G401.6 (cell line): ENCODE measurements around the gene LGALS3BP.
"Not testable (repeated sequence)": the region's sequence is repeated elsewhere in the genome, so short reads cannot be mapped to it uniquely, and the experiment has no call there.

Experiments
- FAIRE-seq: peaks from 2 replicates; lab custom pipeline; 2012; peaks lifted over from hg19 to GRCh38; lab: Jason Lieb, UNC

The LGALS3BP gene

GRCh38 chr17:78979780-78980623, at the start of gene LGALS3BP:
Gene LGALS3BP (minus strand): TSS chr17:78979923. CDS start chr17:78977191, 2,732 bp downstream.
- FAIRE-seq, result peak; percentile 34

- FAIRE-seq, result no peak
Observed at GRCh38 chr17:79028496-79029326, 49.0 kb upstream of the LGALS3BP start.

GRCh38 chr17:79027925-79028491, 48.3 kb upstream of the LGALS3BP start:
- no peak for FAIRE-seq

GRCh38 chr17:79027274-79027924, 47.7 kb upstream of the LGALS3BP start:
- FAIRE-seq, result no peak

GRCh38 chr17:79026376-79027273, 46.9 kb upstream of the LGALS3BP start:
- no peak for FAIRE-seq

DNA sequence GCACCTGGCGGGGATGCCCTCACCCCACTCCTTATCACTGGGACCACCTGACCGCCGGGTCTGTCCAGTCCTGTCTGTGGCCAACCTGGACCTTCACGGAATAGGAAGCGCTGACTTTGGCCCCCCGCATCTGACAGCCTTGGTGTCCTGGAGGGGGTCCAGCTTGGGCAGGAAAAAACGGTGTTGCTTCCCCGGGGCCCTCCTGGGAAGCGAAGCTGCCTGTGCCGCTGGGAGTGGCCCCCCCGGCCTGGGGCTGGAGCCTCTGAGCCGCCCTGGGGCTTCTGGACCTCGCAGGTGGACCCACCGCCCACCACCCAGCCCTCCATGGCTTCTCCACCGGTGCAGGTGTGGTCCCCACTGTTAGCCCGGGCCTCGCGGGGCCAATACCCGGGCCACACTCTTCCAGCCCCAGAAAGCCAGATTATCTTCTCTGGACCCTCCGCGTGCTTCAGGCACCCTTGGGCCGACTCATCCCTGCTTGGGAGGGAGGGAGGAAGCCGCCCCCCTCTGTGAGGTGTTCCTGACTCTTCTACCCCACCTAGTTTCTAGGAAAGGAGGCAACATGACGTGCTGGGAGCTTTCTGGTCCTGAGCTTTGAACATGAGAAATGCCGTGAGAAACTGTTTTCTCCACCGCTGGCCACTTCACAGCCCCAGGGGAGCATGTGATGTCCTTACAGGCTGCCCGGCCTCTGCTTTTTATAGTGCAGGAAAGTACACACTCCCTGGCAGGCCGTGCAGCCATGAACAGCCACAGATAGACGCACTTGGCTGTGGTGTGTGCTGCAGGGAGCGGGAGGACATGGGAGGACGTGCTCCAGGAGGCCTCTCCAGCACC, 45.4 kb upstream of the LGALS3BP start:
- FAIRE-seq, result no peak

DNA sequence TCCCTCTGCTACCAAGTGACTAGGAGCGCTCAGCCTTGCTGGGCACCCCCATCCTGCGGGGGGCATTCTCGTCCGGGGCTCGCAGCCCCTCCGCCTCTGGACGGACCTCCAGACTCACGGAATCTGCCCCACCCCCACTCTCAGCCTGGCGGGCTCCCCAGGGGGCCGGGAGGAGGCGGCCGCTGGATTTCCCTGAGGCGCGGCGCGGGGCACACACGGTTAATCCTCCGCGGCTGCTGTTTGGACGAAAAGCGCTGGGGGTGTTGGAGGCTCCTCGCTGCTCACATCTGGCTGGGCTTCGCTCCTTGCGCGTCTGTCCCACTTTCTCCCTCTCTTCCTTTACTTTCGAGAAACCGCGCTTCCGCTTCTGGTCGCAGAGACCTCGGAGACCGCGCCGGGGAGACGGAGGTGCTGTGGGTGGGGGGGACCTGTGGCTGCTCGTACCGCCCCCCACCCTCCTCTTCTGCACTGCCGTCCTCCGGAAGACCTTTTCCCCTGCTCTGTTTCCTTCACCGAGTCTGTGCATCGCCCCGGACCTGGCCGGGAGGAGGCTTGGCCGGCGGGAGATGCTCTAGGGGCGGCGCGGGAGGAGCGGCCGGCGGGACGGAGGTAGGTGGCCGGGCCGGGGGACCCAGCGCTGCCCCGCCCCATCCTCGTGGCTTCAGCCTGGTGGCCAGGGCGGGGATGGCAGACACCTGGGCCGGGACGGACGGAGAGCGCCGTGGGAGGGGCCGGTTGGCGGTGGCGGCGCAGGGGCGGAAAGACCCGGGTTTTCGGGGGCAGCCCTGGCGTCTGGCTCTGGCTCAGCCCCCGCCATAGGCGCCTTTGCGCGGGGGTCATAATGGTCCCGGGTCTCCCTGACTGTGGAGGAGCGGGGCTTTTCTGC, 44.4 kb upstream of the LGALS3BP start, which contains the start of gene C1QTNF1:
C1QTNF1 (plus strand) TSS at position 284 of the 886 bp plus-strand sequence. CDS start 19,800 bp downstream, outside the sequence.
- no peak for FAIRE-seq

GRCh38 chr17:79023180-79023705, 43.5 kb upstream of the LGALS3BP start:
- no peak for FAIRE-seq

- no peak for FAIRE-seq
Observed at GRCh38 chr17:79022507-79022991, 42.8 kb upstream of the LGALS3BP start.

GRCh38 chr17:79021929-79022328, 42.2 kb upstream of the LGALS3BP start:
- FAIRE-seq, result not testable (repeated sequence)

- FAIRE-seq, result no peak
Observed at GRCh38 chr17:79020631-79021301, 41.0 kb upstream of the LGALS3BP start.

GRCh38 chr17:79019632-79020584, 40.2 kb upstream of the LGALS3BP start:
- peak; percentile 17 for FAIRE-seq

DNA sequence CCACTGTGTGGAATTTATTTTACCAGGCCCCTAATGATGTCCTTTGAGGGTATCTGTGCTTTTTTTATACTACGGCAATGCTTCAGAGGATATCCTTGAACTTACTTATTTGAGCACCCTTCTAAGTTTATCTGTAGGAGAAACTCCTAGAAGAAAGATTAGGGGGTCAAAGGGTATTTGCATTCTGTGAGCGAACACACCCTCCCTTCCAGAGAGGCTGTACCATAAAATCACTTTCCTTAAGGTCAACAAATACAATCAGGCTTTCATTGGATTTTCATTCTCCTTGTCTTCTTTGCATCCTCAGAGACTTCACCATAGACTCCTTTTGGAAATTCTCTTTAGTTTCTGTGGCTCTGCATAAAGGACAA, 39.5 kb upstream of the LGALS3BP start:
- no peak for FAIRE-seq

DNA sequence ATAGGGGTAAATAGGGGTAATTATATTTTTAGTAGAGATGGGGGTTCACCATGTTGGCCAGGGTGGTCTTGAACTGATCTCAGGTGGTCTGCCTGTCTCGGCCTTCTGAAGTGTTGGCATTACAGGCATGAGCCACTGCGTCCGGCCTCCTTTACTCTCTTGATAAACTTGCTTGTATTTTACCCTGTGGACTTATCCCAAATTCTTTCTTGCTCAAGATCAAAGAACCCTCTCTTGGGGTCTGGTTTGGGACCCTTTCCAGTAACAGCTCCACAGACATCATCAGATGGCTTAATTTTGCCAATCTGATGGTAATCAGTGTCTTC, 38.6 kb upstream of the LGALS3BP start:
- no peak for FAIRE-seq

DNA sequence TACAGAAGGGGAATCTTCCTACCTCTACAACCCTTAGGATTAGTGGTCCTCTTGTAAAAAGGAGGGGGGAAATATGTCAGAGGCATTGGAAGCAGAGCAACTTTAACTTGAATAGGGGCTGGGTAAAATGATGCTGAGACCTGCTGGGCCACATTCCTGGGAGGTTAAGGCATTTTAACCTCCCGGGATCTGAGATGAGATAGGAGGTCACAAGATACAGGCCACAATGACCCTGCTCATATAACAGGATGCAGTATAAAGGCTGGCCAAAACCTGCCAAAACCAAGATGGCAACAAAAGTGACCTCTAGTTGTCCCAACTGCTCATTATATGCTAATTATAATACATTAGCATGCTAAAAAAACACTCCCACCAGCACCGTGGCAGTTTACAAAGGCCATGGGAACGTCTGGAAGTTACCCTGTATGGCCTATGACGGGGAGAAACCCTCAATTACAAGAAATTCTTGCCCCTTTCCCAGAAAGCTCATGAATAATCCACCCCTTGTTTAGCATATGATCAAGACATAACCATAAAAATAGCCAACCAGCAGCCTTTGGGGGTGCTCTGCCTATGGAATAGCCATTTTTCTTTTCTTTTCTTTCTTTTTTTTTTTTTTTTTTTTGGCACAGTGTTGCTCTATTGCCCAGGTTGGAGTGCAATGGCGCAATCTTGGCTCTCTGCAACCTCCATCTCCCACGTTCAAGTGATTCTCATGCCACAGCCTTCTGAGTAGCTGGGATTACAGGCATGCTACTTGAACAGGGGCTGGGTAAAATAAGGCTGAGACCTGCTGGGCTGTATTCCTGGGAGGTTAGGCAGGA, 38.0 kb upstream of the LGALS3BP start:
- no peak for FAIRE-seq

DNA sequence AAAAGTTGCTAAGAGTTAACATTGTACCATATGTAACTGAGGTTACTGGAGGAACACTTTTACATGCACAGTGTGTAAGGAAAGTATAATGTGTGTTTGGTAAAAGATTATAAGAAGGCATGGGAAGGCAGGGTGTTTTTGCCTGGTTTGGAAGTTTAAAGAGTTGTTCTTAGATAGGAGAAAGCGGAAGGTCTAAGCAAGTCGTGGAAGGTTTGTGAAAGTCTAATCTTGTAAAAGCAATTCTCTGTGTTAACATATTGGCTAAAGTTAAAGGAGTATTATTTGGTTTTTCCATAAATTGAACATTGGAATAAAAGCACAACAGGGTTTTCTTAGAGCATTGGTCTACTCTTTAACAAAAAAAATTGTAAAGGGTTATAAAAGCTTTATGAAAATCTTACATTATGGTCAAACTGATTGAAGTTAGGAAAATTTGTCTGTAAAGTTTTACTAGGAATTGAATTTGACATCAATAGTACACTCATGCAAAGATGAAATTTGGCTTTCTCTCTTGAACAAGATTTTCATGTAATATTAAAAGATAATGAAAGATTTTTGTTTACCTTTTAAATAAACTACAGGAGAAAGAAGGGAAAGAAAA, 34.5 kb upstream of the LGALS3BP start:
- no peak for FAIRE-seq
